MM.1S (cell line): ENCODE measurements around the gene MAGOHB.

Source experiments
- DNase-seq: peaks from one replicate; pipeline ENCODE4 v3.0.0-alpha.2; 2015
- H2AFZ ChIP-seq: fragments of 300-600 bp; sonication (generic); 2 replicates; pipeline ENCODE4 v1.6.0; 2016; ENCODE audit warnings: antibody characterized with exemption, low read length
- H3F3A ChIP-seq: fragments of 300-600 bp; sonication (generic); 2 replicates; pipeline ENCODE4 v1.6.1; 2016; ENCODE audit warnings: mild to moderate bottlenecking, antibody characterized with exemption, low read length, moderate library complexity, mixed read lengths; ENCODE audit not compliant: insufficient read depth
- H3K27ac ChIP-seq: fragments of 300-600 bp; sonication (generic); 2 replicates; pipeline ENCODE4 v1.5.1; 2016; ENCODE audit warnings: mild to moderate bottlenecking, low read length
- H3K27me3 ChIP-seq: fragments of 300-600 bp; sonication (generic); replicated peaks from 2 replicates; pipeline ENCODE4 v1.6.0; 2016; ENCODE audit warnings: low read length; ENCODE audit not compliant: insufficient read depth
- H3K36me3 ChIP-seq: fragments of 300-600 bp; sonication (generic); replicated peaks from 2 replicates; pipeline ENCODE4 v1.6.1; 2016; ENCODE audit warnings: mild to moderate bottlenecking, low read length, mixed read lengths; ENCODE audit not compliant: insufficient read depth
- H3K4me1 ChIP-seq: fragments of 300-600 bp; sonication (generic); 2 replicates; pipeline ENCODE4 v1.6.1; 2016; ENCODE audit warnings: low read length, mixed read lengths
- H3K4me2 ChIP-seq: fragments of 300-600 bp; sonication (generic); 2 replicates; pipeline ENCODE4 v1.6.0; 2016; ENCODE audit warnings: low read depth, low read length
- H3K4me3 ChIP-seq: fragments of 300-600 bp; sonication (generic); 2 replicates; pipeline ENCODE4 v1.5.1; 2016; ENCODE audit warnings: low read length, mixed read lengths
- H3K79me2 ChIP-seq: fragments of 300-600 bp; sonication (generic); 2 replicates; pipeline ENCODE4 v1.6.1; 2016; ENCODE audit warnings: mixed run types, low read length, mixed read lengths
- H3K9ac ChIP-seq: fragments of 300-600 bp; sonication (generic); 2 replicates; pipeline ENCODE4 v1.6.1; 2016; ENCODE audit warnings: low read length, mixed read lengths
- H3K9me2 ChIP-seq: fragments of 300-600 bp; sonication (generic); replicated peaks from 2 replicates; pipeline ENCODE4 v1.6.1; 2016; ENCODE audit warnings: mild to moderate bottlenecking, low read length, mixed read lengths; ENCODE audit not compliant: insufficient read depth
- H3K9me3 ChIP-seq: fragments of 300-600 bp; sonication (generic); replicated peaks from 2 replicates; pipeline ENCODE4 v1.6.1; 2016; ENCODE audit warnings: mild to moderate bottlenecking, low read length, mixed read lengths; ENCODE audit not compliant: insufficient read depth
- H4K20me1 ChIP-seq: fragments of 300-600 bp; sonication (generic); 2 replicates; pipeline ENCODE4 v1.6.1; 2016; ENCODE audit warnings: mild to moderate bottlenecking, low read length, moderate library complexity, mixed read lengths; ENCODE audit not compliant: insufficient read depth
- EZH2 ChIP-seq: fragments of 300-600 bp; sonication (generic); optimal IDR thresholded peaks from 2 replicates; pipeline ENCODE3; 2017; ENCODE audit warnings: low read depth, mild to moderate bottlenecking, antibody characterized with exemption, low read length, mixed read lengths
- EZH2phosphoT487 ChIP-seq: fragments of 300-600 bp; sonication (generic); IDR thresholded peaks from 2 replicates; pipeline ENCODE4 v1.6.1; 2018; ENCODE audit warnings: antibody characterized with exemption, low read length
- TF ChIP-seq, protein P1 (sequence below): fragments of 300-600 bp; sonication (generic); IDR thresholded peaks from 2 replicates; pipeline ENCODE4 v1.5.1; 2016; ENCODE audit warnings: antibody characterized with exemption, low read length, mixed read lengths

MAGOHB gene

DNA sequence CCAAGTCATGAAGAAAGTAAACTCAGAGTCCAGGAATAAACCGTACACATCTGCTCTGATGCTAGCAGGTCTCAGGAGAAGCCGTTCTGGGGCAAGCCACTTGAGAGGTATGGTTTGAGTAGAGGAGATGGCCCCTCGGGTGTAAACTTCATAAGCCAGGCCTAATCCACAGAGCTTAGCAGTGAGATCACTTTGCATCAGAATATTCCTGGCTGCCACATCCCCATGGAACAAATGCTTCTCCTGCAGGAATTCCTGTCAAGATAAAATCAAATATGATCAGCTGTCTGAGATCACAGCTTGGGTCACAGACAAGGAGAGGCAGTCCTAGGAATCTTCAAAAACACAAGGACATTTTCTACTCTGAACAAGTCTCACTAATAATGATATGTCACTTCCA is 11.2 kb upstream of the MAGOHB start:
- TF ChIP-seq EZH2phosphoT487 = no peak
- TF ChIP-seq EZH2 = no peak
- TF ChIP-seq, protein P1, sequence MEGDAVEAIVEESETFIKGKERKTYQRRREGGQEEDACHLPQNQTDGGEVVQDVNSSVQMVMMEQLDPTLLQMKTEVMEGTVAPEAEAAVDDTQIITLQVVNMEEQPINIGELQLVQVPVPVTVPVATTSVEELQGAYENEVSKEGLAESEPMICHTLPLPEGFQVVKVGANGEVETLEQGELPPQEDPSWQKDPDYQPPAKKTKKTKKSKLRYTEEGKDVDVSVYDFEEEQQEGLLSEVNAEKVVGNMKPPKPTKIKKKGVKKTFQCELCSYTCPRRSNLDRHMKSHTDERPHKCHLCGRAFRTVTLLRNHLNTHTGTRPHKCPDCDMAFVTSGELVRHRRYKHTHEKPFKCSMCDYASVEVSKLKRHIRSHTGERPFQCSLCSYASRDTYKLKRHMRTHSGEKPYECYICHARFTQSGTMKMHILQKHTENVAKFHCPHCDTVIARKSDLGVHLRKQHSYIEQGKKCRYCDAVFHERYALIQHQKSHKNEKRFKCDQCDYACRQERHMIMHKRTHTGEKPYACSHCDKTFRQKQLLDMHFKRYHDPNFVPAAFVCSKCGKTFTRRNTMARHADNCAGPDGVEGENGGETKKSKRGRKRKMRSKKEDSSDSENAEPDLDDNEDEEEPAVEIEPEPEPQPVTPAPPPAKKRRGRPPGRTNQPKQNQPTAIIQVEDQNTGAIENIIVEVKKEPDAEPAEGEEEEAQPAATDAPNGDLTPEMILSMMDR = no peak
- Histone ChIP-seq H3K27me3 (no peaks in the 10 kb centered on the region), H4K20me1 (no peaks in the 10 kb centered on the region), H3K9me3 (no peaks in the 10 kb centered on the region), H2AFZ (no peak overlapping the region), H3K36me3 (no peaks in the 10 kb centered on the region), H3K4me3 (no peak overlapping the region), H3K79me2 (no peaks in the 10 kb centered on the region), H3K27ac (no peak overlapping the region), H3K9me2 (no peaks in the 10 kb centered on the region), H3K9ac (no peak overlapping the region), H3F3A (no peaks in the 10 kb centered on the region), H3K4me1 (no peaks in the 10 kb centered on the region), H3K4me2 (no peak overlapping the region)
- DNase-seq = no peak

DNA sequence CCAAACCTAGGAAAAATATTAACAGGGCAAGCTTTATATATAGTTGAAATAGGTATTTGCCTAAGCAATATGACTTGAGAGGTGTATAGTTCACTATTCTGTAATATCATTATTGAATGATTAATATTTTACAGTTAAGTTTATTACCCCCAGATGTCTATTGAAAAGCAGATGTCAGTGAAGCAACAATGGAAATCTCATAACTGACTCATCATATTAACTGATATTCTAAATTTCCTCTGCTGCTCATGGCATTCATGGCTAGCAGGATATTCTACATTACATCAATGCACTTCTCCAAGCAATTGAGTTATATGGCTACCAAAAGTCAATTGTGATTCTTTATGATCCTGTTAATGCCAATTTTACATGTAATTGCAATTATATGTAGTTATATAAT is 9.7 kb upstream of the MAGOHB start:
- Histone ChIP-seq H3K9ac (no peak overlapping the region), H3K4me1 (no peaks in the 10 kb centered on the region), H3K79me2 (no peaks in the 10 kb centered on the region), H4K20me1 (no peaks in the 10 kb centered on the region), H3K4me3 (no peak overlapping the region), H2AFZ (no peak overlapping the region), H3K27ac (no peak overlapping the region), H3K9me3 (no peaks in the 10 kb centered on the region), H3K4me2 (no peak overlapping the region), H3F3A (no peaks in the 10 kb centered on the region), H3K9me2 (no peaks in the 10 kb centered on the region), H3K36me3 (no peaks in the 10 kb centered on the region), H3K27me3 (no peaks in the 10 kb centered on the region)
- DNase-seq = no peak
- TF ChIP-seq, protein P1 = no peak
- TF ChIP-seq EZH2 = no peak
- no peak for TF ChIP-seq EZH2phosphoT487

DNA sequence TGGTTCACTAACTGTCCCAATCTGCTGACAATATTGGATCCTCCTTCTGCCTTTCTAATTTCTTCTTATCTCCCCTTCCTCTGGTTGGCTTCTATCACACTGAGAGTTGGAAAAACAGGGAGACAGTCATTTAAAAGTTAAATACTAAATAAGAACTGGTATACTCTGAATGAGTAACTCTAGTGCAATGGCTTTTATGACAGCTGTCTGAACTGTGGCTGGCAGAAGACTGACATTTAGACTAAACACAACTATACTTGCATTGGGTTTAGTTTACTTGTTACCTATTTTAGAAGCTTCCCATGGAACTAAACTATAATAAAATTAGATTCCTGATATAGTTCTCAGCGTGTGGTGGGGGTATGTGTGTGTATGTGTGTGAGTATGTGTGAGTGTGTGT is 7.9 kb upstream of the MAGOHB start:
- no peak overlapping the region for H2AFZ ChIP-seq
- no peak overlapping the region for H3K4me2 ChIP-seq
- H3K9me3 ChIP-seq = no peaks in the 10 kb centered on the region
- H3K27me3 ChIP-seq = no peaks in the 10 kb centered on the region
- no peak overlapping the region for H3K27ac ChIP-seq
- H3K36me3 ChIP-seq = no peaks in the 10 kb centered on the region
- no peaks in the 10 kb centered on the region for H3F3A ChIP-seq
- no peak overlapping the region for H3K9ac ChIP-seq
- no peaks in the 10 kb centered on the region for H3K4me1 ChIP-seq
- no peak overlapping the region for H3K4me3 ChIP-seq
- no peaks in the 10 kb centered on the region for H3K79me2 ChIP-seq
- TF ChIP-seq, protein P1 = no peak
- DNase-seq = no peak
- no peaks in the 10 kb centered on the region for H3K9me2 ChIP-seq
- no peaks in the 10 kb centered on the region for H4K20me1 ChIP-seq
